ENCODE data around the gene IFRD2. TPM values are rescaled to one million over a fixed set of nuclear protein-coding genes. Genes with fewer than 3 reads are reported as not detected.

Gene IFRD2
- total and polyA plus RNA-seq, 2 of the 13 experiments (the other 11 are each of a cell fraction or from before 2014, with no cell fraction given), result 32.8 to 96.1 TPM

GRCh38 chr3:50290161-50290641 lies 2.0 kb downstream of the IFRD2 start:
- peaks cover 22 to 40% of the 10 kb centered on the region in 2 experiments for H3K36me3 ChIP-seq (replicated peaks in 1 of 2; ENCODE audit: control insufficient read depth in 1 of 2, insufficient read depth in 2 of 2, low read length in 2 of 2)
- intact Hi-C loops (cut with micrococcal nuclease; ENCODE audit: unreplicated experiment), result no loop called here
- FAIRE-seq (no peak), ATAC-seq (no peak), DNase-seq (ENCODE audit: low spot score) (no peak)
- in situ Hi-C loops (cut with HindIII; ENCODE audit: extremely low pct_ligation_motif_present, low pct_unique_long_range_greater_than_20kb), result no loop called here
- no peak overlapping the region for H3K27ac ChIP-seq (ENCODE audit: extremely low read length, insufficient read depth, low read length)
- H3K27me3 ChIP-seq (ENCODE audit: control insufficient read depth in 1 of 2, insufficient read depth in 2 of 2, low read length in 2 of 2), result no peaks in the 10 kb centered on the region
- POLR2A ChIA-PET, result no interaction called here
- H3K4me1 ChIP-seq (ENCODE audit: insufficient read depth, low read length), result peaks cover 28% of the 10 kb centered on the region
- no peak overlapping the region for H3K9ac ChIP-seq (ENCODE audit: insufficient read depth, low read depth, low read length)
- peaks cover 15% of the 10 kb centered on the region for H3K79me2 ChIP-seq (ENCODE audit: insufficient read depth, low read length)
- BruUV-seq (replicated peaks), result no TSS peak
- no peaks in the 10 kb centered on the region for H3K9me3 ChIP-seq (ENCODE audit: low read length)
- TF ChIP-seq ARID4A (CRISPR knock-in tag; IDR thresholded peaks at IDR 0.05; ENCODE audit: borderline replicate concordance) (0 out of 2 replicates have a peak, but pooled peaks have one; percentile 31), EEA1 (CRISPR knock-in tag; IDR thresholded peaks at IDR 0.05; ENCODE audit: borderline replicate concordance) (no peak), ZNF12 (CRISPR knock-in tag; IDR thresholded peaks at IDR 0.05) (no peak), ZNF691 (CRISPR knock-in tag; IDR thresholded peaks at IDR 0.05; ENCODE audit: borderline replicate concordance, low read depth) (no peak), TOPORS (CRISPR knock-in tag; IDR thresholded peaks at IDR 0.05) (no peak), NR2F2 (IDR thresholded peaks at IDR 0.05; ENCODE audit: borderline replicate concordance, low read depth) (no peak)
- H2AFZ ChIP-seq (ENCODE audit: low read length), result no peak overlapping the region
- WGBS (ENCODE audit: low lambda C conversion rate), result 98% methylated on average over 6 of the region's 16 CpGs
- no peaks in the 10 kb centered on the region for H4K20me1 ChIP-seq (ENCODE audit: insufficient read depth, low read length)
- CTCF ChIA-PET (ENCODE audit: low intra/inter-chr PET ratio, low total read pairs), result no interaction called here
- no peak overlapping the region for H3K4me2 ChIP-seq (ENCODE audit: low read depth, low read length)
- no peak overlapping the region for H3K4me3 ChIP-seq (replicated peaks in 1 of 3; ENCODE audit: insufficient read depth in 1 of 3, low read depth in 2 of 3, low read length in 3 of 3)

All from HepG2 (cell line).